HUES6 (cell line): ENCODE data around the gene SEPTIN8.
"Not testable (repeated sequence)": the region's sequence is repeated elsewhere in the genome, so short reads cannot be mapped to it uniquely, and the experiment has no call there.

Source experiments
- H3K27ac ChIP-seq: 2 replicates; pipeline ENCODE4 v1.7.0; 2013; ENCODE audit warnings: low read depth, mild to moderate bottlenecking, low read length, inconsistent platforms
- H3K27me3 ChIP-seq: 2 replicates; pipeline ENCODE4 v1.6.1; 2013; ENCODE audit warnings: low read length; ENCODE audit not compliant: control insufficient read depth, insufficient read depth
- H3K36me3 ChIP-seq: 2 replicates; pipeline ENCODE4 v1.6.1; 2013; ENCODE audit warnings: low read length; ENCODE audit not compliant: control insufficient read depth, insufficient read depth
- H3K4me1 ChIP-seq: 2 replicates; pipeline ENCODE4 v1.6.1; 2013; ENCODE audit warnings: low read length; ENCODE audit not compliant: control insufficient read depth, insufficient read depth
- H3K4me3 ChIP-seq: 2 replicates; pipeline ENCODE4 v1.5.1; 2013; ENCODE audit warnings: low read depth, low read length
- H3K9ac ChIP-seq: one replicate; pipeline ENCODE4 v1.6.1; 2013; ENCODE audit warnings: mild to moderate bottlenecking, low read length
- H3K9me3 ChIP-seq: 2 replicates; pipeline ENCODE4 v1.6.1; 2013; ENCODE audit warnings: low read depth, low read length; ENCODE audit not compliant: control insufficient read depth, insufficient read depth

SEPTIN8 gene

DNA sequence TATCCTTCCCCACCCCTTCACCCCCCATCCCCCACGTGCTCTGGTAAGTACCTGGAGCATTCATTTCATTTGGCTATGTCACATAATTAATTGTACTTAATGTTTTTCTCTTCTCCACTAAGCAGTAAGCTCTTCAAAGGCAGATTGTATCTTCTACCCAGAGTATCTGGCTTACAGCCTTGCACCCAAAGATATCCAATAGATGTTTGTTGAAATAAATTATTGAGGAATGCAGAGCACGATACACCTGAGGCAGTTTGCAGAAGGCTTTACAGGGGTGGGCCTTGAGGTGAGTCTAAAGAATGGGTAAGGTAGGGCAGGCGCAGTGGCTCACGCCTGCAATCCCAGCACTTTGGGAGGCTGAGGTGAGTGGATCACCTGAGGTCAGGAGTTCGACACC is 33.6 kb upstream of the SEPTIN8 start:
- Histone ChIP-seq H3K27ac (no peak overlapping the region), H3K36me3 (no peaks in the 10 kb centered on the region), H3K4me1 (peaks cover 8% of the 10 kb centered on the region), H3K4me3 (no peak overlapping the region), H3K27me3 (peaks cover 56% of the 10 kb centered on the region), H3K9me3 (no peaks in the 10 kb centered on the region), H3K9ac (no peak overlapping the region)

DNA sequence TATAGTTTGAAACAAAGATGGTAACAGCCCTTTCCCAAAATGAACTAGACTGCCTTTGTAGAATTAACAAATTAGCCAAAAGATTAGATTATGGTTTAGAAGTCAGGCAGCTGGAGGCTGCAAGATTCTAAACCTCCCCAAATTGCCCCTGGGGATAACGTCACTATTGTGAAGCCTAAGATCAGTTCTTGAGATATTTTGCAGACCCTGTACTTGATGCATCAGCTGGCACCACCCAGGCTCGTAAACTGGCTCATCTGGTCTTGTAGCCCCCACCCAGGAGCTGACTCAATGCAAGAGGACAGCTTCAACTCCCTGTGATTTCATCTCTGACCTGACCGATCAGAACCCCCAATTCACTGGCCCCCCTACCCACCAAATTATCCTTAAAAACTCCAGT is 31.8 kb upstream of the SEPTIN8 start:
- H3K9me3 ChIP-seq: no peaks in the 10 kb centered on the region
- peaks cover 8% of the 10 kb centered on the region for H3K4me1 ChIP-seq
- H3K27me3 ChIP-seq: peaks cover 38% of the 10 kb centered on the region
- H3K27ac ChIP-seq: no peak overlapping the region
- no peak overlapping the region for H3K9ac ChIP-seq
- no peak overlapping the region for H3K4me3 ChIP-seq
- no peaks in the 10 kb centered on the region for H3K36me3 ChIP-seq

DNA sequence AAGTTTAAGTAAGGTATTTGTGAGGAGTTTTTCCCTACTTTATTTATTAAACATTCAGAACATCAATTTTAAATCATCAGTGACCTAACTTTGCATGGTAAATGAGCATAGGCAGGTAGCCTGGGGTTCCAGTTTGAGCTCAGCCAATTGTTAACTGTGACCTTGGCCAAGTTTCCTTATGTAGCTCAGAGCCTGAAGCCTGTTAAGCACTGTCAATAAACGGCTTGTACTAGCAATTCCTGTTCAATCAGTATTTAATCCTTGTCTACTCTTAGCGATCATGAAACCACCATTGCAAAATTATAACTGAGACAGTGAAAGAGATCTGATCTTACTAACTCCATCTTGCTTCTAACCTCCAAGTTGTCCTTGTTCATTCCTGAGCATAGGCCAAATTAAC is 31.4 kb upstream of the SEPTIN8 start:
- no peak overlapping the region for H3K9ac ChIP-seq

DNA sequence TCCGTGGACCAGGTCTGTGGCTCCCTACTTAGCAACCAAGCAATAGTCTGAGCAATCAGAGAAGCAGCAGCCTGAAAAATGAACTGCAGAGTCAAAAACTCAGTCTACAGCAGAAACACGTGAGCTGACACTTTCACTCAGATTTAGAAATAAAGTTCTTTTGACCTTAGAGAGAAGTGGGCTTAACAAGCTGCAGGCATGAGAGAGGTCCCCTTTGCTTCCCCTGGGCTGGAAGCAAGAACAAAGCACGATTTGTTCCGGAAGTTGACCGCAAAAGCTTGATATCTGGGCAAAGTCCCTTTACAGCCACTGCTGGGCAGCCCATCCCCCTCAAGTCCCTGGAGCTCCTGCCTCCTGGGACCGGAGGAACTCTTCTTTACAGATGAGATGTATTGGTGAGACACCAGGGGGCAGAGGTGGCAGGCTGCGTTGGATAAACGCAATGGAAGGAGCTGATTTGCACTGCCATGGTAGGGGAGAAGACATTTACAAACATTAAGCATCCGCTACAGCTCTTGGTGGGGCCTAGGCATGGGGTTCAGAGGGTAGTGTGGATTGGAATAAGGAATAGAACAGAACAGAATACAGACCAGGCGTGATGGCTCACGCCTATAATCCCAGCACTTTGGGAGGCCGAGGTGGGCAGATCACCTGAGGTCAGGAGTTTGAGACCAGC is 30.3 kb upstream of the SEPTIN8 start:
- no peak overlapping the region for H3K9ac ChIP-seq
- no peak overlapping the region for H3K27ac ChIP-seq

More for the DNA sequence above, 31.4 kb upstream of the SEPTIN8 start:
- Histone ChIP-seq H3K9me3 (no peaks in the 10 kb centered on the region), H3K27ac (no peak overlapping the region), H3K36me3 (no peaks in the 10 kb centered on the region), H3K27me3 (peaks cover 34% of the 10 kb centered on the region), H3K4me3 (no peak overlapping the region), H3K4me1 (peaks cover 8% of the 10 kb centered on the region)

DNA sequence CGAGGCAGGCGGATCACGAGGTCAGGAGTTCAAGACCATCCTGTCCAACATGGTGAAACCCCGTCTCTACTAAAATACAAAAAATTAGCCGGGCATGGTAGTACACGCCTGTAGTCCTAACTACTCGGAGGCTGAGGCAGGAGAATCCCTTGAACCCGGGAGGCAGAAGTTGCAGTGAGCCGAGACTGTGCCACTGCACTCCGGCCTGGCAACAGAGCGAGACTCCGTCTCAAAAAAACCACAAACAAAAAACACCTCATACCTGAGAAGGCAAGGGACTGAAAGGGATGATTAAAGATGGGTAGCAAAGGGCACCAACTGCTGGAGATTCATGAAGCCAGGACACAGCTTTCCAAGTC is 29.7 kb upstream of the SEPTIN8 start:
- not testable (repeated sequence) for H3K9ac ChIP-seq, H3K9me3 ChIP-seq, H3K36me3 ChIP-seq, H3K4me1 ChIP-seq, H3K27ac ChIP-seq, H3K4me3 ChIP-seq
- H3K27me3 ChIP-seq: peaks cover 17% of the 10 kb centered on the region

More for the DNA sequence above, 30.3 kb upstream of the SEPTIN8 start:
- no peaks in the 10 kb centered on the region for H3K9me3 ChIP-seq
- H3K4me3 ChIP-seq: no peak overlapping the region
- H3K4me1 ChIP-seq: peaks cover 8% of the 10 kb centered on the region
- no peaks in the 10 kb centered on the region for H3K36me3 ChIP-seq
- H3K27me3 ChIP-seq: peaks cover 23% of the 10 kb centered on the region

DNA sequence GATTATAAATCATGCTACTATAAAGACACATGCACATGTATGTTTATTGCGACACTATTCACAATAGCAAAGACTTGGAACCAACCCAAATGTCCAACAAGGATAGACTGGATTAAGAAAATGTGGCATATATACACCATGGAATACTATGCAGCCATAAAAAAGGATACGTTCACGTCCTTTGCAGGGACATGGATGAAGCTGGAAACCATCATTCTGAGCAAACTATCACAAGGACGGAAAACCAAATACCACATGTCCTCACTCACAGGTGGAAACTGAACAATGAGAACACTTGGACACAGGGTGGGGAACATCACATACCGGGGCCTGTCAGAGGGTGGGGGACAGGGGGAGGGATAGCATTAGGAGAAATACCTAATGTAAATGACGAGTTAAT is 28.8 kb upstream of the SEPTIN8 start:
- H3K4me3 ChIP-seq, H3K4me1 ChIP-seq: not testable (repeated sequence)

DNA sequence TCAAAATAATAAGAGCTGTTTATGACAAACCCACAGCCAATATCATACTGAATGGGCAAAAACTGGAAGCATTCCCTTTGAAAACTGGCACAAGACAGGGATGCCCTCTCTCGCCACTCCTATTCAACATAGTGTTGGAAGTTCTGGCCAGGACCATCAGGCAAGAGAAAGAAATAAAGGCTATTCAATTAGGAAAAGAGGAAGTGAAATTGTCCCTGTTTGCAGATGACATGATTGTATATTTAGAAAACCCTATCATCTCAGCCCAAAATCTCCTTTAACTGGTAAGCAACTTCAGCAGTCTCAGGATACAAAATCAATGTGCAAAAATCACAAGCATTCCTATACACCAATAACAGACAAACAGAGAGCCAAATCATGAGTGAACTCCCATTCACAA is 27.2 kb upstream of the SEPTIN8 start:
- not testable (repeated sequence) for H3K9me3 ChIP-seq, H3K4me3 ChIP-seq, H3K4me1 ChIP-seq, H3K36me3 ChIP-seq, H3K27me3 ChIP-seq, H3K27ac ChIP-seq, H3K9ac ChIP-seq

More for the DNA sequence above, 28.8 kb upstream of the SEPTIN8 start:
- H3K27ac ChIP-seq, H3K9ac ChIP-seq, H3K36me3 ChIP-seq, H3K27me3 ChIP-seq, H3K9me3 ChIP-seq: not testable (repeated sequence)

DNA sequence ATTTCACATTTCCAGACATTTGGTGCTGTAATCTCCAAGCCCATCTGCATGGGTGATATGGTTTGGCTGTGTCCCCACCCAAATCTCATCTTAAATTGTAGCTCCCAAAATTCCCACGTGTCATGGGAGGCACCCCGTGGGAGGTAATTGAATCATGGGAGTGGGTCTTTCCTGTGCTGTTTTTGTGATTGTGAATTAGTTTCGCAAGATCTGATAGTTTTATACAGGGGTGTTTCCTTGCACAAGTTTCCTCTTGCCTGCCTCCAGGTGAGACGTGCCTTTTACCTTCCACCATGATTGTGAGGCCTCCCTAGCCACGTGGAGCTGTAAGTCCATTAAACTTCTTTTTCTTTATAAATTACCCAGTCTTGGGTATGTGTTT is 25.6 kb upstream of the SEPTIN8 start:
- not testable (repeated sequence) for H3K4me1 ChIP-seq, H3K9ac ChIP-seq, H3K4me3 ChIP-seq, H3K9me3 ChIP-seq, H3K27me3 ChIP-seq, H3K36me3 ChIP-seq, H3K27ac ChIP-seq

DNA sequence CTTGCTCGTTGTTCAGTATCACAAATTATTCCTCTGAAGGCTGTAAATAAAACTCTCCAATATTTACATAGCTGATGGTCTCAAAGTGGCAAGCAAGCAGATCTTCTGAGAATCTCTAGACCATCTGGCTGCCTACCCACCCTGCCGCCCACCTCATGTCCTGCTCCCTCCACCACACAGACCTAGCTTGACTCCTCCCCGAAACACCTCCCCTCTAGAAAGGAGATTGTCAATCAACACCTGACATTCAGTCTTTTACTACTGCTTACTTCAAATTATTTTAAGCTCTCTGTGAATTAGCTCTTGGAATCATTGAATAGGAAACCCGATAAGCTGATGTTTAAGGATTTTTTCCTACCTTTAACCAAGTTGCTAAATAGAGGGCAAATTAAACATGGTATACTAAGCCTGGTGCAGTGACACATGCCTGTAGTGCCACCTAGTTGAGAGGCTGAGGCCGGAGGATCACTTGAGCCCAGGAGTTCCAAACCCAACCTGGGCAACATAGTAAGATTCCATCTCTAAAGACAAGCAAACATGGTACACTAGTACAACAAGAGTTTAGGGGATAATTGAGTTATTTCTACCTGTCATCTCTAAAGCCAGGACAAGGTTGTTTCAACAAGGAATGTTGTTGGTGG is 25.1 kb upstream of the SEPTIN8 start:
- H3K36me3 ChIP-seq: no peaks in the 10 kb centered on the region
- no peak overlapping the region for H3K27ac ChIP-seq
- H3K9ac ChIP-seq: no peak overlapping the region
- H3K9me3 ChIP-seq: no peaks in the 10 kb centered on the region
- peaks cover 5% of the 10 kb centered on the region for H3K4me1 ChIP-seq
- no peaks in the 10 kb centered on the region for H3K27me3 ChIP-seq
- no peak overlapping the region for H3K4me3 ChIP-seq

DNA sequence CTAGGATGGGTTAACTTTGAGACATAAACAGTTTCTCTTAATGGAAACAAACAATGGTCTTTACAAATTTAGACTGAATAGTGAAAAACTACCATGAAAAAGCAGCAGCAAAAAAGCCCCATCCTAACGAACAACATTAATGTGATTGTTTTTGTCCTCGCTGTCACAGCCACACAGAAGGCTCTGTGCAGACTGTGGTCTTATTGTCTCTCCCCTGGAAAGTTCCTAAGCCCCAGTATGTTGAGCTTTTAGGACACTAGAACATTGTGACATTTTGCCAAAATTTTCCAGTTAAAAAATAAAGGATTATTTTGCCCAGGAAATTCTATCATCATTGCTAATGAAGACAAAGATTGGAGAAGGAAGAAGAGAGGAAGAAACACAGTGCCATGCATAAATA is 23.5 kb upstream of the SEPTIN8 start:
- Histone ChIP-seq H3K9ac (no peak overlapping the region), H3K9me3 (no peaks in the 10 kb centered on the region), H3K4me3 (no peak overlapping the region), H3K27ac (no peak overlapping the region), H3K4me1 (peaks cover 2% of the 10 kb centered on the region; the same call in 1 of the 2 replicates), H3K27me3 (no peaks in the 10 kb centered on the region; the same call in 1 of the 2 replicates), H3K36me3 (no peaks in the 10 kb centered on the region)

DNA sequence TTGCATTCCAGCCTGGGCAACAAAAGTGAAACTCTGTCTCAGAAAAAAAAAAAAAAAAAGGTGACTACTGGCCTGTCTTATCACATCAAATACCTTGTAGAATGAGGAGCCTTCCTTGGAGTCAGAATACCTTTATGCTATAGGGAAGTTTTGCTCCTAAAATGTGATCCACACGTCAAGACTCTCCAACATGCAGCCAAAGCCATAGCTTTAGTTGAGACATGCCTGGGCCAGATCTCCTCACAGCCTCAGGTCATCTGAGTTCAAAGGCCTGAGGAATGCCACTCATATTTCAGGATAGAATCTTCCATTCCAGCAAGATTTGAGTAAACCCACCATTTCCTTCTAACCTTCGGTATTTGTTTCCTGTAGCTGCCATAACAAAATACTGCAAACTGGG is 22.4 kb upstream of the SEPTIN8 start:
- H3K4me3 ChIP-seq: no peak overlapping the region
- H3K4me1 ChIP-seq: peaks cover 2% of the 10 kb centered on the region; the same call in 1 of the 2 replicates
- no peaks in the 10 kb centered on the region for H3K36me3 ChIP-seq
- H3K27ac ChIP-seq: no peak overlapping the region
- H3K9ac ChIP-seq: no peak overlapping the region
- no peaks in the 10 kb centered on the region; the same call in 1 of the 2 replicates for H3K27me3 ChIP-seq
- H3K9me3 ChIP-seq: no peaks in the 10 kb centered on the region
